OCI-LY1 (cell line): ENCODE data around the gene KMT2A.

Source experiments
- CTCF ChIP-seq: fragments of 200-600 bp; sonication (generic), shearing (Covaris generic); IDR thresholded peaks from 2 replicates; pipeline ENCODE4 v1.5.1; 2017; ENCODE audit warnings: mild to moderate bottlenecking, antibody characterized with exemption, low read length, moderate library complexity, mixed read lengths
- EZH2 ChIP-seq: fragments of 200-600 bp; sonication (generic), shearing (Covaris generic); IDR thresholded peaks from 2 replicates; pipeline ENCODE4 v1.8.0; 2017; ENCODE audit warnings: borderline replicate concordance, mixed run types, mild to moderate bottlenecking, antibody characterized with exemption, low read length, moderate library complexity, mixed read lengths

GRCh38 chr11:118484405-118484804 lies 48.1 kb downstream of the KMT2A start:
- TF ChIP-seq CTCF: no peak
- no peak for TF ChIP-seq EZH2
